Activated gamma-delta T cell treated with anti-CD3 and anti-CD28 coated beads, Interleukin-2, amount 50 U/mL, for 16 hours (primary cell): ENCODE results near the gene PDE4B.

Source experiments
- DNase-seq: peaks from one replicate; pipeline ENCODE4 v3.0.0-alpha.2; 2020; ENCODE audit warnings: low read depth

PDE4B gene

GRCh38 chr1:66182551-66183178, 390.0 kb downstream of the PDE4B start:
- no peak for DNase-seq

- DNase-seq = no peak
Observed at GRCh38 chr1:66183400-66183799, 390.7 kb downstream of the PDE4B start.

GRCh38 chr1:66197120-66197519, 404.4 kb downstream of the PDE4B start:
- no peak for DNase-seq

- DNase-seq = no peak
Observed at GRCh38 chr1:66197785-66198184, 405.1 kb downstream of the PDE4B start.

- no peak for DNase-seq
Observed at GRCh38 chr1:66206563-66207144, 414.0 kb downstream of the PDE4B start.

- no peak for DNase-seq
Observed at GRCh38 chr1:66207484-66207883, 414.8 kb downstream of the PDE4B start.

GRCh38 chr1:66208632-66209031, 415.9 kb downstream of the PDE4B start:
- DNase-seq = no peak

- DNase-seq = no peak
Observed at GRCh38 chr1:66210635-66211244, 418.0 kb downstream of the PDE4B start.

GRCh38 chr1:66211521-66211920, 418.8 kb downstream of the PDE4B start:
- no peak for DNase-seq

GRCh38 chr1:66213491-66213890, 420.8 kb downstream of the PDE4B start:
- no peak for DNase-seq

- DNase-seq = no peak
Observed at GRCh38 chr1:66214901-66215300, 422.2 kb downstream of the PDE4B start.

GRCh38 chr1:66217021-66217420, 424.3 kb downstream of the PDE4B start:
- DNase-seq = no peak

GRCh38 chr1:66217561-66217960, 424.9 kb downstream of the PDE4B start:
- DNase-seq = no peak

GRCh38 chr1:66220477-66220876, 427.8 kb downstream of the PDE4B start:
- no peak for DNase-seq

- DNase-seq = no peak
Observed at GRCh38 chr1:66223681-66224080, 431.0 kb downstream of the PDE4B start.

- no peak for DNase-seq
Observed at GRCh38 chr1:66226985-66227384, 434.3 kb downstream of the PDE4B start.

- DNase-seq = no peak
Observed at GRCh38 chr1:66227966-66228365, 435.3 kb downstream of the PDE4B start.

- no peak for DNase-seq
Observed at GRCh38 chr1:66231217-66231616, 438.5 kb downstream of the PDE4B start.

GRCh38 chr1:66231681-66232463, 439.2 kb downstream of the PDE4B start:
- DNase-seq = no peak

- no peak for DNase-seq
Observed at GRCh38 chr1:66237042-66237441, 444.3 kb downstream of the PDE4B start.

GRCh38 chr1:66237722-66238479, 445.2 kb downstream of the PDE4B start:
- DNase-seq = no peak

- DNase-seq = no peak
Observed at GRCh38 chr1:66239834-66240233, 447.1 kb downstream of the PDE4B start.
